WTC11 (cell line): ENCODE measurements around the gene GABRR2. TPM values are rescaled to one million over a fixed set of nuclear protein-coding genes. Genes with fewer than 3 reads are reported as not detected.

Source experiments
- ATAC-seq: fragments of 200-7000 bp; cut with Tn5 transposase; 2 replicates; pipeline ENCODE4 v1.10.0; 2021; ENCODE audit warnings: mild to moderate bottlenecking, moderate library complexity
- CTCF ChIA-PET: fragments of 300-600 bp; sonication (Branson Sonifier 250); formaldehyde crosslinking; loops from one replicate; lab custom pipeline; 2021; ENCODE audit warnings: antibody characterized with exemption; lab: Charles Lee
- POLR2A ChIA-PET: fragments of 350-600 bp; sonication (Branson Sonifier 250); formaldehyde crosslinking; loops from one replicate; lab custom pipeline; 2021; ENCODE audit warnings: antibody characterized with exemption; lab: Charles Lee
- DNase-seq: peaks from one replicate; pipeline ENCODE4 v3.0.0; 2021; ENCODE audit warnings: low spot score
- H3K27ac Mint-ChIP-seq: 2 replicates; pipeline ENCODE4 v1.8.0; 2021; ENCODE audit warnings: mixed read lengths
- H3K27me3 Mint-ChIP-seq: 2 replicates; pipeline ENCODE4 v1.8.0; 2021; ENCODE audit warnings: low read depth, mild to moderate bottlenecking, moderate library complexity, mixed read lengths
- H3K36me3 Mint-ChIP-seq: 2 replicates; pipeline ENCODE4 v1.8.0; 2021; ENCODE audit warnings: mixed read lengths
- H3K4me1 Mint-ChIP-seq: 2 replicates; pipeline ENCODE4 v1.8.0; 2022; ENCODE audit warnings: mixed read lengths
- H3K4me3 Mint-ChIP-seq: 2 replicates; pipeline ENCODE4 v1.8.0; 2021; ENCODE audit warnings: mild to moderate bottlenecking, moderate library complexity, mixed read lengths
- H3K9me3 Mint-ChIP-seq: 2 replicates; pipeline ENCODE4 v1.8.0; 2021; ENCODE audit warnings: mixed read lengths
- AFF4 ChIP-seq: sonication (generic); formaldehyde crosslinking; IDR thresholded peaks from 2 replicates; pipeline ENCODE4 v1.8.1; 2023; ENCODE audit warnings: mild to moderate bottlenecking, missing genetic modification reagents, borderline replicate concordance
- GTF2I ChIP-seq: fragments of 250-450 bp; sonication (Bioruptor Pico); conservative IDR thresholded peaks from 2 replicates; pipeline ENCODE4 v1.4.0; 2021; ENCODE audit warnings: mild to moderate bottlenecking
- JUN ChIP-seq: sonication (generic); formaldehyde crosslinking; IDR thresholded peaks from 2 replicates; pipeline ENCODE4 v1.8.0; 2023; ENCODE audit warnings: mild to moderate bottlenecking, missing genetic modification reagents
- KAT7 ChIP-seq: sonication (generic); formaldehyde crosslinking; IDR thresholded peaks from 2 replicates; pipeline ENCODE4 v1.8.1; 2023; ENCODE audit warnings: missing genetic modification reagents, mild to moderate bottlenecking, borderline replicate concordance
- NFATC4 ChIP-seq: fragments of 250-450 bp; sonication (Bioruptor Pico); IDR thresholded peaks from 2 replicates; pipeline ENCODE4 v1.9.0; 2021; ENCODE audit warnings: mild to moderate bottlenecking
- RELA ChIP-seq: sonication (generic); formaldehyde crosslinking; IDR thresholded peaks from 2 replicates; pipeline ENCODE4 v1.8.1; 2022; ENCODE audit warnings: missing genetic modification reagents, mild to moderate bottlenecking, borderline replicate concordance
- TEAD1 ChIP-seq: sonication (generic); formaldehyde crosslinking; IDR thresholded peaks from 2 replicates; pipeline ENCODE4 v1.8.0; 2022; ENCODE audit warnings: mild to moderate bottlenecking, missing genetic modification reagents
- ZNF423 ChIP-seq: fragments of 250-450 bp; sonication (Bioruptor Pico); IDR thresholded peaks from 2 replicates; pipeline ENCODE4 v2.1.2; 2022; ENCODE audit warnings: mild to moderate bottlenecking, moderate library complexity
- total RNA-seq: library from RNA; stranded (reverse); gene quantifications from 3 replicates; pipeline ENCODE4 v1.2.3, GENCODE V29; 2021
- TF ChIP-seq, protein P1 (sequence below): sonication (generic); formaldehyde crosslinking; conservative IDR thresholded peaks from 2 replicates; pipeline ENCODE4 v1.8.1; 2022; ENCODE audit warnings: mild to moderate bottlenecking, missing genetic modification reagents
- TF ChIP-seq, protein P2 (sequence below): sonication (generic); formaldehyde crosslinking; IDR thresholded peaks from 2 replicates; pipeline ENCODE4 v1.8.1; 2023; ENCODE audit warnings: mild to moderate bottlenecking, missing genetic modification reagents
- TF ChIP-seq, protein P3 (sequence below): fragments of 250-450 bp; sonication (Bioruptor Pico); IDR thresholded peaks from 2 replicates; pipeline ENCODE4 v1.9.0; 2021; ENCODE audit warnings: mild to moderate bottlenecking
- TF ChIP-seq, protein P4 (sequence below): fragments of 250-450 bp; sonication (Bioruptor Pico); IDR thresholded peaks from 2 replicates; pipeline ENCODE4 v1.9.0; 2021; ENCODE audit warnings: moderate library complexity, mild to moderate bottlenecking, inconsistent platforms, borderline replicate concordance

The GABRR2 gene
- total RNA-seq, 1 experiment from 2014 or later = not detected

GRCh38 chr6:89353702-89354392 is 38.7 kb upstream of the GABRR2 start:
- TF ChIP-seq, protein P1, sequence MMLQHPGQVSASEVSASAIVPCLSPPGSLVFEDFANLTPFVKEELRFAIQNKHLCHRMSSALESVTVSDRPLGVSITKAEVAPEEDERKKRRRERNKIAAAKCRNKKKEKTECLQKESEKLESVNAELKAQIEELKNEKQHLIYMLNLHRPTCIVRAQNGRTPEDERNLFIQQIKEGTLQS (CRISPR knock-in tag) = no peak
- TF ChIP-seq, protein P2, sequence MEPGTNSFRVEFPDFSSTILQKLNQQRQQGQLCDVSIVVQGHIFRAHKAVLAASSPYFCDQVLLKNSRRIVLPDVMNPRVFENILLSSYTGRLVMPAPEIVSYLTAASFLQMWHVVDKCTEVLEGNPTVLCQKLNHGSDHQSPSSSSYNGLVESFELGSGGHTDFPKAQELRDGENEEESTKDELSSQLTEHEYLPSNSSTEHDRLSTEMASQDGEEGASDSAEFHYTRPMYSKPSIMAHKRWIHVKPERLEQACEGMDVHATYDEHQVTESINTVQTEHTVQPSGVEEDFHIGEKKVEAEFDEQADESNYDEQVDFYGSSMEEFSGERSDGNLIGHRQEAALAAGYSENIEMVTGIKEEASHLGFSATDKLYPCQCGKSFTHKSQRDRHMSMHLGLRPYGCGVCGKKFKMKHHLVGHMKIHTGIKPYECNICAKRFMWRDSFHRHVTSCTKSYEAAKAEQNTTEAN (CRISPR knock-in tag) = no peak
- TF ChIP-seq, protein P3, sequence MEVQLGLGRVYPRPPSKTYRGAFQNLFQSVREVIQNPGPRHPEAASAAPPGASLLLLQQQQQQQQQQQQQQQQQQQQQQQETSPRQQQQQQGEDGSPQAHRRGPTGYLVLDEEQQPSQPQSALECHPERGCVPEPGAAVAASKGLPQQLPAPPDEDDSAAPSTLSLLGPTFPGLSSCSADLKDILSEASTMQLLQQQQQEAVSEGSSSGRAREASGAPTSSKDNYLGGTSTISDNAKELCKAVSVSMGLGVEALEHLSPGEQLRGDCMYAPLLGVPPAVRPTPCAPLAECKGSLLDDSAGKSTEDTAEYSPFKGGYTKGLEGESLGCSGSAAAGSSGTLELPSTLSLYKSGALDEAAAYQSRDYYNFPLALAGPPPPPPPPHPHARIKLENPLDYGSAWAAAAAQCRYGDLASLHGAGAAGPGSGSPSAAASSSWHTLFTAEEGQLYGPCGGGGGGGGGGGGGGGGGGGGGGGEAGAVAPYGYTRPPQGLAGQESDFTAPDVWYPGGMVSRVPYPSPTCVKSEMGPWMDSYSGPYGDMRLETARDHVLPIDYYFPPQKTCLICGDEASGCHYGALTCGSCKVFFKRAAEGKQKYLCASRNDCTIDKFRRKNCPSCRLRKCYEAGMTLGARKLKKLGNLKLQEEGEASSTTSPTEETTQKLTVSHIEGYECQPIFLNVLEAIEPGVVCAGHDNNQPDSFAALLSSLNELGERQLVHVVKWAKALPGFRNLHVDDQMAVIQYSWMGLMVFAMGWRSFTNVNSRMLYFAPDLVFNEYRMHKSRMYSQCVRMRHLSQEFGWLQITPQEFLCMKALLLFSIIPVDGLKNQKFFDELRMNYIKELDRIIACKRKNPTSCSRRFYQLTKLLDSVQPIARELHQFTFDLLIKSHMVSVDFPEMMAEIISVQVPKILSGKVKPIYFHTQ (CRISPR knock-in tag) = no peak
- TF ChIP-seq RELA (CRISPR knock-in tag) = no peak
- TF ChIP-seq KAT7 (CRISPR knock-in tag) = no peak
- no peak for TF ChIP-seq NFATC4 (CRISPR knock-in tag)
- TF ChIP-seq TEAD1 = no peak
- Mint-ChIP-seq H3K36me3 (no peaks in the 10 kb centered on the region), H3K9me3 (peaks cover 4% of the 10 kb centered on the region; the same call in 1 of the 2 replicates), H3K4me3 (peak overlapping the region; percentile 53), H3K4me1 (peaks cover 27% of the 10 kb centered on the region), H3K27me3 (peaks cover 48% of the 10 kb centered on the region), H3K27ac (no peak overlapping the region)
- CTCF ChIA-PET = interaction anchor here (1.2 to 2.5 kb wide), 5 partner anchors 14 to 42 kb away, joined by 3 to 22 read pairs (median 6); no protein-coding TSS in a partner anchor
- DNase-seq (no peak), ATAC-seq (no peak)
- POLR2A ChIA-PET = no interaction called here

DNA sequence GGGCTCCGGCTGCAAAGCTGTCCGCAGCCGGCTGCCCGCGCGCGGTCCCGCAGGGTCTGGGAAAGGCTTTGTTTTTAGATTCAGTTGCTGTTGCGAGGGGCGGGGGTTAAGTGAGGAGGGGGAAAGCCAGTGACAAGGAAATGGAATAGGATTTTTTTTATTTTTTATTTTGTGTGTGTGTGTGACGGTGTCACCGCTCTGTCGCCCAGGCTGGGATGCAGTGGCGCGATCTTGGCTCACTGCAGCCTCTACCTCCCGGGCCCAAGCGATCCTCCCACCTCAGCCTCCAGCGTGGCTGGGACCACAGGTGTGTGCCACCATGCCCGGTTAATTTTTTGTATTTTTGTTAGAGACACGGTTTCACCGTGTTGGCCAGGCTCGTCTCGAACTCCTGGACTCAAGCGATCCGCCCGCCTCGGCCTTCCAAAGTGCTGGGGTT is 38.0 kb upstream of the GABRR2 start:
- TF ChIP-seq GTF2I (CRISPR knock-in tag) = peak; percentile 86; the same call in 1 of the 2 replicates
- TF ChIP-seq NFATC4 (CRISPR knock-in tag) = no peak
- TF ChIP-seq JUN (CRISPR knock-in tag) = no peak
- TF ChIP-seq AFF4 (CRISPR knock-in tag) = no peak
- TF ChIP-seq, protein P4, sequence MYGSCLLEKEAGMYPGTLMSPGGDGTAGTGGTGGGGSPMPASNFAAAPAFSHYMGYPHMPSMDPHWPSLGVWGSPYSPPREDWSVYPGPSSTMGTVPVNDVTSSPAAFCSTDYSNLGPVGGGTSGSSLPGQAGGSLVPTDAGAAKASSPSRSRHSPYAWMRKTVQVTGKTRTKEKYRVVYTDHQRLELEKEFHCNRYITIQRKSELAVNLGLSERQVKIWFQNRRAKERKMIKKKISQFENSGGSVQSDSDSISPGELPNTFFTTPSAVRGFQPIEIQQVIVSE = no peak
- no peak for TF ChIP-seq ZNF423 (CRISPR knock-in tag)
- ChIA-PET CTCF (interaction anchor here (0.9 to 2.6 kb wide), 5 partner anchors 15 to 41 kb away, joined by 3 to 22 read pairs (median 4); no protein-coding TSS in a partner anchor), POLR2A (interaction anchor here (0.6 to 1.3 kb wide), 3 partner anchors 41 to 210 kb away, joined by 3 to 5 read pairs (median 4); no protein-coding TSS in a partner anchor)
- Mint-ChIP-seq H3K27ac (no peak overlapping the region), H3K36me3 (no peaks in the 10 kb centered on the region), H3K27me3 (peaks cover 48% of the 10 kb centered on the region), H3K4me1 (peaks cover 33% of the 10 kb centered on the region), H3K9me3 (peaks cover 5% of the 10 kb centered on the region; the same call in 1 of the 2 replicates), H3K4me3 (peak overlapping the region; percentile 53)
- ATAC-seq = no peak
- no peak for DNase-seq
